GM19239 (cell line): ENCODE measurements around the gene GNG7.
A peak's percentile ranks its signal among the peaks of the same experiment; 100 is the strongest.
"Not testable (repeated sequence)": the region's sequence is repeated elsewhere in the genome, so short reads cannot be mapped to it uniquely, and the experiment has no call there.

Source experiments
- DNase-seq: peaks from one replicate; pipeline ENCODE4 v3.0.0; 2011; ENCODE audit warnings: low spot score; ENCODE audit not compliant: insufficient read length
- FAIRE-seq: peaks from 2 replicates; lab custom pipeline; 2011; peaks lifted over from hg19 to GRCh38; lab: Jason Lieb, UNC

The GNG7 gene

GRCh38 chr19:2609034-2609388 lies 93.5 kb downstream of the GNG7 start:
- FAIRE-seq, result peak; percentile 45
- DNase-seq, result not testable (repeated sequence)

GRCh38 chr19:2608602-2608922 lies 93.9 kb downstream of the GNG7 start:
- no peak for DNase-seq
- no peak for FAIRE-seq

- peak; percentile 98 for FAIRE-seq
These were observed 94.5 kb downstream of the GNG7 start for GRCh38 chr19:2607712-2608601.

GRCh38 chr19:2606774-2607173 lies 95.7 kb downstream of the GNG7 start:
- DNase-seq, FAIRE-seq: not testable (repeated sequence)

More at GRCh38 chr19:2607712-2608601, 94.5 kb downstream of the GNG7 start:
- DNase-seq, result no peak

- DNase-seq, FAIRE-seq: not testable (repeated sequence)
These were observed 96.6 kb downstream of the GNG7 start for GRCh38 chr19:2605889-2606288.

GRCh38 chr19:2604747-2605329 lies 97.7 kb downstream of the GNG7 start:
- no peak for DNase-seq
- no peak for FAIRE-seq

- FAIRE-seq, result peak; percentile 26
- no peak for DNase-seq
These were observed 99.2 kb downstream of the GNG7 start for GRCh38 chr19:2603334-2603733.

GRCh38 chr19:2602391-2603181 lies 99.9 kb downstream of the GNG7 start:
- FAIRE-seq (no peak), DNase-seq (no peak)

- no peak for DNase-seq
- FAIRE-seq, result no peak
These were observed 101.3 kb downstream of the GNG7 start for GRCh38 chr19:2600914-2601870.

GRCh38 chr19:2594319-2594718 lies 108.2 kb downstream of the GNG7 start:
- DNase-seq (no peak), FAIRE-seq (no peak)

GRCh38 chr19:2592824-2593223 lies 109.7 kb downstream of the GNG7 start:
- FAIRE-seq, result no peak

GRCh38 chr19:2591537-2592291 lies 110.8 kb downstream of the GNG7 start:
- DNase-seq (no peak), FAIRE-seq (peak; percentile 14)

More at GRCh38 chr19:2592824-2593223, 109.7 kb downstream of the GNG7 start:
- no peak for DNase-seq

- FAIRE-seq, result no peak
- no peak for DNase-seq
These were observed 111.7 kb downstream of the GNG7 start for GRCh38 chr19:2590630-2591399.

GRCh38 chr19:2589441-2589840 lies 113.1 kb downstream of the GNG7 start:
- FAIRE-seq (no peak), DNase-seq (no peak)

- FAIRE-seq (no peak), DNase-seq (no peak)
These were observed 114.3 kb downstream of the GNG7 start for GRCh38 chr19:2588081-2588777.

- no peak for FAIRE-seq
- DNase-seq, result no peak
These were observed 115.3 kb downstream of the GNG7 start for GRCh38 chr19:2587001-2587719.

- no peak for DNase-seq
- FAIRE-seq, result no peak
These were observed 116.3 kb downstream of the GNG7 start for GRCh38 chr19:2586196-2586595.
